Muscle of back (tissue), 11 donors: ENCODE data around the gene HBE1. TPM values are rescaled to one million over a fixed set of nuclear protein-coding genes. Genes with fewer than 3 reads are reported as not detected.
"Not testable (repeated sequence)": the region's sequence is repeated elsewhere in the genome, so short reads cannot be mapped to it uniquely, and the experiment has no call there.

Experiments
- DNase-seq, 3 donors: peaks; one replicate each; pipeline versions ENCODE4 v3.0.0 to v3.0.0-alpha.2; 2013
- polyA plus RNA-seq, 10 donors: library from polyadenylated mRNA; unstranded; fragments of 120-200 nt; gene quantifications; one replicate each; pipeline ENCODE4 v1.2.1, GENCODE V29; 2013; ENCODE audit not compliant: insufficient read length in 10 of 10

Gene HBE1
- polyA plus RNA-seq, 10 donors: 6.6 to 110 (median 23.6) TPM

- not testable (repeated sequence) for DNase-seq
Measured at GRCh38 chr11:5254646-5255413, 14.9 kb downstream of the HBE1 start, which contains the start of gene HBG2. Gene HBG2 (minus strand): TSS chr11:5254781. CDS start chr11:5254728, 53 bp downstream.

GRCh38 chr11:5254023-5254422, 15.7 kb downstream of the HBE1 start:
- DNase-seq: not testable (repeated sequence)

DNA sequence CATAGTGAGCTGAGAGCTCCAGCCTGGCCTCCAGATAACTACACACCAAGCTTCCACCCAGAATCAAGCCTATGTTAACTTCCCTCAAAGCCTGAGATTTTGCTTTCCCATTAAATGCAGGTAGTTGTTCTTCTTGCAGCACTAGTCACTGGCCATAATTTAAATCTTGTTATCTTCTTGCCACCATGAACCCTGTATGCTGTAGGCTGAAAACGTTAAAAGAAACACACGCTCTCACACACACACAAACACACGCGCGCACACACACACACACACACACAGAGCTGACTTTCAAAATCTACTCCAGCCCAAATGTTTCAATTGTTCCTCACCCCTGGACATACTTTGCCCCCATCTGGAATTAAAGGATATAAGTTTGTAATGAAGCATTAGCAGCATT, 16.3 kb downstream of the HBE1 start:
- not testable (repeated sequence) for DNase-seq

- no peak for DNase-seq
Measured at GRCh38 chr11:5252919-5253265, 16.9 kb downstream of the HBE1 start.

DNA sequence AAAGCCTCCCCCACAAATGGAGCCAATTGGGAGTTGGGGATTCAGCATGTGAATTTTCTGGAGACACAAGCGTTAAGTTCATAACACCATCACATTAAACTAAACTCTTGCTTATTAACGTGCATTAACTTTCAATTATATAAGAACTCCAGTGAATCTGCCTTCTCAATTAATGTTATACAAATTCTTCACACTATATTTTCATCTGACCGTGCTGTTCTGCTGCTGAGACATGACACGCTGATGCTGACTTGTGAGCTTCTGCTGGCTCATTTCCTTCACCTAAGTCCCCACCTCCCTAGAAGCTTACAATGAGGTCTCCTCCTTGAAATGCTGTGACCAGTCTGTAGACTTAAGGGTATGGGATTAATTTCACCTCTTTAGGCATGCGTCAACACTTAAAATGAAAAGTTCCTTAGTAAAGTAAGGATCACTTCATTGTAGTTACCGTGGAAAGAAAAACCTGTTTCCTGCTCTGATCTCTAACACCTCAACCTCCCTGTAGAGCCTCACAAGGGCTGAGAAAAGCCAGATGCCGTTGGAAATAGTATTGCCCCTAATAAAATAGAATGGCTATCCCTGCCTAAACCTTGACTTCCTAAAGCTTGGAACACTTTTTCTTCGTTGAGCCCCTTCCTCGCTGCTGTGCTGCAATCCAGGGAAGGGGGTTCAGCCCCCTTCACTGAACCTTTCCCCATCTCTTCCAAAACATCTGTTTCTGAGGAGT, 17.4 kb downstream of the HBE1 start:
- no peak for DNase-seq

GRCh38 chr11:5251746-5252145, 18.0 kb downstream of the HBE1 start:
- DNase-seq: no peak

DNA sequence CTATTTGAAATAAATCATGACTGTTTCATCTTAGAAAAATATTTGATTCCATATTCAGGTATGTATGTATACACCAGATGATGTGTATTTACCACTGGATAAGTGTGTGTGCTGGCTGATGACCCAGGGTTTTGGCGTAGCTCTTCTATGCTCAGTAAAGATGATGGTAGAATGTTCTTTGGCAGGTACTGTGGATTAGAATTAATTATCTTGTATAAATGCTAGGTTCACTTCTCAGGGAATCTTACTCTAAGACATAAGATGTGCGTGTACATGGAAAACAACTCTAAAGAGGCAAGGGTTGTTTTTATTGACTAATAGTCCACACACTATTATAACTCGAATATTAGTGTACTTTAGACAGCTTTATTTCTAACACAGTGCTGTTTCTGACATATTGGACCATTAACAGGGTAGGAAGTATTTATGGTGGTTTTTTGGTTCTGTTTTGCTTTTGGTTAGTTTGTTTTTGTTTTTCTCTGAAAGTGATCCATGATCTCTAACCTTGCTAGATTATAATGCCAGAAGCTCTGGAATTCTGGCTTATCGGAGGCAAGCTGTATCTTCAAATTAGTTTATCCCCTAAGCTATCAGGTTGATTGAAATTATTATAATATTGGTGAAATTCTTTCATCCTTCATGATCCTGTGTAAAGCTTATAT, 19.1 kb downstream of the HBE1 start:
- DNase-seq: no peak

DNA sequence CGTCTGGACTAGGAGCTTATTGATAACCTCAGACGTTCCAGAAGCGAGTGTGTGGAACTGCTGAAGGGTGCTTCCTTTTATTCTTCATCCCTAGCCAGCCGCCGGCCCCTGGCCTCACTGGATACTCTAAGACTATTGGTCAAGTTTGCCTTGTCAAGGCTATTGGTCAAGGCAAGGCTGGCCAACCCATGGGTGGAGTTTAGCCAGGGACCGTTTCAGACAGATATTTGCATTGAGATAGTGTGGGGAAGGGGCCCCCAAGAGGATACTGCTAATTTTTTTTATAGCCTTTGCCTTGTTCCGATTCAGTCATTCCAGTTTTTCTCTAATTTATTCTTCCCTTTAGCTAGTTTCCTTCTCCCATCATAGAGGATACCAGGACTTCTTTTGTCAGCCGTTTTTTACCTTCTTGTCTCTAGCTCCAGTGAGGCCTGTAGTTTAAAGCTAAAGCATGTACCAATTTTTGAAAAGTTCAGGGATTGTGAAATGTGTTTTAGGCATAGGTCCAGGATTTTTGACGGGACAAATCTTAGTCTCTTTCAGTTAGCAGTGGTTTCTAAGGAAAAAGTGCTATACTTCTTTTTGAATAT, 19.8 kb downstream of the HBE1 start, which contains the start of gene HBG1:
TSS of gene HBG1 (minus strand) at position 51 of the 590 bp plus-strand sequence. CDS start 53 bp downstream, outside the sequence.
- DNase-seq: not testable (repeated sequence)

DNA sequence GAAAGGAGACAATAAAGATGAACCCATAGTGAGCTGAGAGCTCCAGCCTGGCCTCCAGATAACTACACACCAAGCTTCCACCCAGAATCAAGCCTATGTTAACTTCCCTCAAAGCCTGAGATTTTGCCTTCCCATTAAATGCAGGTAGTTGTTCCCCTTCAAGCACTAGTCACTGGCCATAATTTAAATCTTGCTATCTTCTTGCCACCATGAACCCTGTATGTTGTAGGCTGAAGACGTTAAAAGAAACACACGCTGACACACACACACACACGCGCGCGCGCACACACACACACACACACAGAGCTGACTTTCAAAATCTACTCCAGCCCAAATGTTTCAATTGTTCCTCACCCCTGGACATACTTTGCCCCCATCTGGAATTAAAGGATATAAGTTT, 21.2 kb downstream of the HBE1 start:
- not testable (repeated sequence) for DNase-seq

DNA sequence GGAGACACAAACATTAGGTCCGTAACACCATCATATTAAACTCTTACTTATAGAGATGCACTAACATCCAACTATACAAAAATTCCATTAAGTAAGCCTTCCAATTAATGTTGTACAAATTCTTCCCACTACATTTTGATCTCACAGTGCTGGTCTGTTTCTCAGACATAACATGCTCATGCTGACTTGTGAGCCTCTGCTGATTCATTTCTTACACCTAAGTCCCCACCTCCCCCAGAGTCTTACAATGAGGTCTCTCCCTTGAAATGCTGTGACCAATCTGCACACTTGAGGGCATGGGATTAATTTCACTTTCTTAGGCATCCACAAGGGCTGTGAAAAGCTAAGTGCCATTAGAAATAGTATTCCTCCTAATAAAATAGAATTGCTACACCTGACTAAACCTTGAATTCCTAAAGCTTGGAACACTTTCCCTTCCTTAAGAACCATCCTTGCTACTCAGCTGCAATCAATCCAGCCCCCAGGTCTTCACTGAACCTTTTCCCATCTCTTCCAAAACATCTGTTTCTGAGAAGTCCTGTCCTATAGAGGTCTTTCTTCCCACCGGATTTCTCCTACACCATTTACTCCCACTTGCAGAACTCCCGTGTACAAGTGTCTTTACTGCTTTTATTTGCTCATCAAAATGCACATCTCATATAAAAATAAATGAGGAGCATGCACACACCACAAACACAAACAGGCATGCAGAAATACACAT, 22.1 kb downstream of the HBE1 start:
- no peak for DNase-seq

- DNase-seq: no peak
Measured at GRCh38 chr11:5246772-5247471, 22.8 kb downstream of the HBE1 start.

- DNase-seq: no peak
Measured at GRCh38 chr11:5245155-5245554, 24.6 kb downstream of the HBE1 start.

GRCh38 chr11:5243816-5244180, 25.9 kb downstream of the HBE1 start:
- no peak for DNase-seq

DNA sequence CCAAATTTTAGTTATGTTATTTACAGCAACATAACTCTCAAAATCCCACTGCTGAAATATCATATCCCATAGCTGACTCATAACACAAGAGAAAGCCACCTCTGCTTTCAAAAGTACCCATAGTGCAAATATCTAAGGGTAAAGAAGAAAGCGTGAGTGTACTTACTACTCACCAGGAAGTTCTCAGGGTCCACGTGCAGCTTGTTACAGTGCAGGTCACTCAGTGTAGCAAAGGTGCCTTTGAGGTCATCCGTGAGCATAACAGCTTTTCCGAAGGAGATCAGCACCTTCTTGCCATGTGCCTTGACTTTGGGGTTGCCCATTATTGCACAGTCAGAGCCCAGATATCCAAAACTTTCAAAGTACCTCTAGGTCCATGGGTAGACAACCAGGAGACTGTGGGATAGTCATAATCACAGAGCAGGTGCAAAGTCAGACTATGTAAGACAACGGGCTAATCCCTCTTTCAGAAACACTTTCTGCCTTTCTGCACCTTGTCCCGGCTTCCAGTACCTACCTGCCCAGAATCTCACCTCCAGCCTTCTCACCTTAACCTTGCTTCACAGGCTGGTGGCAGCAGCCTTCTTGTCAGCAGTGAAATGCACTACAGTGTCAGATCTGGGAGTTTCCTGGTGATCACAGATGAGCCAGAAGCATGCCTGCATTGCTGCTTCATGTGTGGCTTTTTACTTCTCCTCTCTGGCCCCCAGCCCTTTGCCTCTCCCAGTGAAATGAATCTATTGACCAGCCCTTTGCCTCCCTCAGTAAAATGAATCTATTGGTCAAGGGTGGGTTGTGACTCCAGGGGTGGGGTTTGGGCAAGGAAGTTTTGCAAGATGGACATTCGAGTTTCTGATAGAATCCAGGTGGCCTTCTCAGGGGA, 26.6 kb downstream of the HBE1 start:
- DNase-seq: no peak

GRCh38 chr11:5242208-5242607, 27.5 kb downstream of the HBE1 start:
- DNase-seq: no peak

DNA sequence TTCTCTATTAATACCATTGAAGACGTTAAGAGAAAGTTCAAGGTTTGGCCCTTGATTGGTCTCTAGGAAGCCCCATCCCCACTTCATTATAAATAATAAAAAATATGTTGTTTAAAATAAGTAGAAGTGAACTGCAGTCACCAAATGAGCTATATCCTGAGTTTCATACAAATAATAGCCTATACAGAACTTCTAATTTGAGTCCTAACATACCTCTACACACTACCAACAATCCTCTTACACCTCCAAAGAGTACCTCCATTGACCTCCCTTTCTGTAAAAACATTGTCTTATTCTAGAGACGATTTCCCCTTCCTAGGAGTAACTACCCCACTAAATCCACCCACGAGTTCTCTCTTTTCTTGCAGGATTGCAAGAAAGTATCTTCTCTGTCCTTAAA, 28.3 kb downstream of the HBE1 start:
- no peak for DNase-seq

DNA sequence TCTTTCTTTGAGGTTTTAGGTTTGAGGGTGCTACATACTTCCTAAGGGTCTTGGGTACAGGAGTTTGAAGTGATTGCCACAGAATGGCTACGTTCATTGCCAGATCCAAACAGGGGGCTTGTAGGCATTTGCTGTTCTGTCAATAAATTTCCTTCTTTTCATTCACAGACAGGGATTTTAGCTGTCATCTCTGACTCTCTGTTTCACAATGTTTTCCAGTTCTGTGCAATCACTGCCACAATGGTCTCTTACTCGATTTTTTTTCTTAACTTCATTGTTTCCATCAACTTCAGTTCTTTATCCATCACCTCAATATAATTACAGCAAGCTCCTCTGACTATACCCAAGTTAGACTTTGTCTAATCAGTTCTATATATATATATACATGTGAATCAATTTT, 29.3 kb downstream of the HBE1 start:
- no peak for DNase-seq

DNA sequence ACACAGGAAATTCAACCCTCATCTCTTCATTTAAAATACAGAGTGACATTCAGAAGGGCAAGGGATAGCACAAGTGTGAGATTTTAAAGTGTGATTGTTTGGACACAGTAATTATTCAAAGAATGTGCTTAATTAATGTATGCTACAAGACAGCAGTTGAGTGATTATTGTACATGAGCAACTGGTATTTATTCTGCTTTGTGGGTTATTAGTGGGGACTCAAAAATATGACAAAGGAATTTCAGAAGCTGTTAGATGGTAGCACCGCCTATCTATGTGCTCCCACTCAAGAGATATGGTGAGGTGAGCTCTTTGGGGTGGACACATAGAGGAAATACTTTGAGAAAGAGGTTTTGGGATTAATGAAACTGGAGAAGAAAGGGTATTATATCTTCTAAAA, 29.7 kb downstream of the HBE1 start:
- no peak for DNase-seq

GRCh38 chr11:5239046-5239445, 30.7 kb downstream of the HBE1 start:
- no peak for DNase-seq

DNA sequence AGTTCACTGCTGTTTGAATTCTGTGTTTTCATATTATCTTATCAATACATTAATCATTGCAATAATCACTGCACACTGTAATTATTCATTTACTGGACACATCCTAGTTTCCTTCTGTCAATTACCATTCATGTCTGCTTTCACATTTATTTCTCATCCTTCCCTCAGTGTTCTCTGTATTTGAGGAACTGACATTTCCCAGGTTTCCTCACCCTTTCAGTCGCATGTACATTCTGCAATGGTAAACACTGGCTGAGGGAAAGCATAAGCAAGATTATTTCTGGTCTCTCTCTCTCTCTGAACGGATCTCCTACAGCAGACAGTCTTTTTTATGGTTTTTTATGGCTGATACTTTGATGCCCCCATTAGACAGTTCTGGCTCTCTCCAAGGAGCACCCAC, 31.3 kb downstream of the HBE1 start:
- DNase-seq: no peak
